Fibroblast of the aortic adventitia (primary cell): ENCODE measurements around the gene TELO2. TPM values are rescaled to one million over a fixed set of nuclear protein-coding genes. Genes with fewer than 3 reads are reported as not detected.

ENCODE experiments used
- DNase-seq: peaks from one replicate; pipeline ENCODE4 v3.0.0-alpha.2; 2010; ENCODE audit warnings: low read depth
- H3K4me3 ChIP-seq: 2 replicates; pipeline ENCODE4 v1.5.1; 2011; ENCODE audit warnings: low read depth, mild to moderate bottlenecking, control low read depth, low read length, moderate library complexity
- CTCF ChIP-seq: IDR thresholded peaks from 2 replicates; pipeline ENCODE4 v1.5.1; 2011; ENCODE audit warnings: mild to moderate bottlenecking, low read length, control low read depth, inconsistent platforms; ENCODE audit not compliant: insufficient read depth
- total RNA-seq: library from RNA; depleted of rRNA; stranded (reverse); fragments of >200 nt; gene quantifications from 2 replicates; pipeline ENCODE4 v1.2.3, GENCODE V29; 2012; ENCODE audit warnings: low replicate concordance

The TELO2 gene
- total RNA-seq, 1 donor, result 23.5 TPM

- no peak overlapping the region for H3K4me3 ChIP-seq
- DNase-seq, result no peak
- no peak for TF ChIP-seq CTCF
Observed at GRCh38 chr16:1537138-1537577, 44.0 kb downstream of the TELO2 start.

- H3K4me3 ChIP-seq, result no peak overlapping the region
- no peak for TF ChIP-seq CTCF
- no peak for DNase-seq
Observed at GRCh38 chr16:1537763-1538289, 44.7 kb downstream of the TELO2 start.

- no peak for DNase-seq
- no peak overlapping the region for H3K4me3 ChIP-seq
- no peak for TF ChIP-seq CTCF
Observed at GRCh38 chr16:1538804-1539520, 45.8 kb downstream of the TELO2 start.

- no peak for DNase-seq
- H3K4me3 ChIP-seq, result no peak overlapping the region
- no peak for TF ChIP-seq CTCF
Observed at GRCh38 chr16:1539720-1540555, 46.8 kb downstream of the TELO2 start.

- TF ChIP-seq CTCF, result no peak
- DNase-seq, result no peak
- no peak overlapping the region for H3K4me3 ChIP-seq
Observed at GRCh38 chr16:1540556-1540855, 47.3 kb downstream of the TELO2 start.

- H3K4me3 ChIP-seq, result no peak overlapping the region
- TF ChIP-seq CTCF, result no peak
- no peak for DNase-seq
Observed at GRCh38 chr16:1541293-1542165, 48.4 kb downstream of the TELO2 start.
